Hepatocyte (in vitro differentiated cells): Measurements from ENCODE around the gene PDGFA.

Source experiments
- EZH2 ChIP-seq: fragments of 200-600 bp; sonication (generic); IDR thresholded peaks from 2 replicates; pipeline ENCODE4 v1.6.1; 2016; ENCODE audit warnings: antibody characterized with exemption, mild to moderate bottlenecking, borderline replicate concordance
- EZH2phosphoT487 ChIP-seq: fragments of 200-600 bp; sonication (generic); IDR thresholded peaks from one replicate; pipeline ENCODE4 v1.6.1; 2018; ENCODE audit warnings: antibody characterized with exemption, mild to moderate bottlenecking, low read depth, moderate library complexity; ENCODE audit not compliant: unreplicated experiment, severe bottlenecking
- TF ChIP-seq, protein P1 (sequence below): fragments of 200-600 bp; sonication (generic); IDR thresholded peaks from 2 replicates; pipeline ENCODE4 v1.5.1; 2016; ENCODE audit warnings: antibody characterized with exemption, mild to moderate bottlenecking; ENCODE audit not compliant: poor library complexity

DNA sequence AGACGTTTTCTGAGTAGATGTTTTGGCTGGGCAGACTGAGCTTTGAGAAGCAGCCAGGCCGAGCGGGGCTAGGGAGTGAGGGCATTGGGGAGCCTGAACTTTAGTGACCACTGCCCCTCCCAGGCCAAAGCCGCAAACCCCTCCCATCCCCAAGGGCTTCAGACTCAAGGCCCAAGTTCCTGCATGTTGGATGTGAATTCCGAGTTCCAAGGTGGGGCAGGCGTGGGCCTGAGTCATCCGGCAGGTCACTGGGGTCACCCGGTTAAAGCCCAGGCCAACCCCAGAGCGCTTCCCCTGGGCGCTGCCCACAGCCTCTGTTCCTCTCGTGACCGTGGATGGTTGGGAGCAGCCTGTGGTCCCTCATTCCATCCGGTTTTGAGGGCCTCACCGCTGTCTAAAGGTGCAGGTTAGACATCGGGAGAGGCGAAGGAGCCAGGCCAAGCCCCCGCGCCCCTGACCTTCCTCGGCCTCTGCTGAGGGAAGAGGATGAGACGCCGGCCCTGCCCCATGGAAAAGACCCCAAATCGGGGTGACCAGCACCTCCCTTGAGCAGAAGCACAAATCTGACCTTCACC, 6.9 kb upstream of the PDGFA start:
- TF ChIP-seq, protein P1, sequence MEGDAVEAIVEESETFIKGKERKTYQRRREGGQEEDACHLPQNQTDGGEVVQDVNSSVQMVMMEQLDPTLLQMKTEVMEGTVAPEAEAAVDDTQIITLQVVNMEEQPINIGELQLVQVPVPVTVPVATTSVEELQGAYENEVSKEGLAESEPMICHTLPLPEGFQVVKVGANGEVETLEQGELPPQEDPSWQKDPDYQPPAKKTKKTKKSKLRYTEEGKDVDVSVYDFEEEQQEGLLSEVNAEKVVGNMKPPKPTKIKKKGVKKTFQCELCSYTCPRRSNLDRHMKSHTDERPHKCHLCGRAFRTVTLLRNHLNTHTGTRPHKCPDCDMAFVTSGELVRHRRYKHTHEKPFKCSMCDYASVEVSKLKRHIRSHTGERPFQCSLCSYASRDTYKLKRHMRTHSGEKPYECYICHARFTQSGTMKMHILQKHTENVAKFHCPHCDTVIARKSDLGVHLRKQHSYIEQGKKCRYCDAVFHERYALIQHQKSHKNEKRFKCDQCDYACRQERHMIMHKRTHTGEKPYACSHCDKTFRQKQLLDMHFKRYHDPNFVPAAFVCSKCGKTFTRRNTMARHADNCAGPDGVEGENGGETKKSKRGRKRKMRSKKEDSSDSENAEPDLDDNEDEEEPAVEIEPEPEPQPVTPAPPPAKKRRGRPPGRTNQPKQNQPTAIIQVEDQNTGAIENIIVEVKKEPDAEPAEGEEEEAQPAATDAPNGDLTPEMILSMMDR = no peak
- TF ChIP-seq EZH2 (no peak), EZH2phosphoT487 (no peak)
